GM18507 (cell line): ENCODE results near the gene RGS10.

Experiments
- DNase-seq: peaks from one replicate; pipeline ENCODE4 v3.0.0; 2011; ENCODE audit warnings: low read depth; ENCODE audit not compliant: insufficient read length; ENCODE audit errors: extremely low spot score
- FAIRE-seq: peaks from 2 replicates; lab custom pipeline; 2011; peaks lifted over from hg19 to GRCh38; lab: Jason Lieb, UNC

The RGS10 gene

GRCh38 chr10:119502209-119502608 is 40.3 kb downstream of the RGS10 start:
- DNase-seq, result no peak
- peak; percentile 42 for FAIRE-seq

GRCh38 chr10:119501690-119502089 is 40.8 kb downstream of the RGS10 start:
- DNase-seq (no peak), FAIRE-seq (peak; percentile 65)

GRCh38 chr10:119500821-119501220 is 41.7 kb downstream of the RGS10 start:
- FAIRE-seq, result no peak
- no peak for DNase-seq

GRCh38 chr10:119500123-119500795 is 42.3 kb downstream of the RGS10 start:
- no peak for FAIRE-seq
- no peak for DNase-seq

GRCh38 chr10:119499677-119500002 is 42.9 kb downstream of the RGS10 start:
- no peak for FAIRE-seq

GRCh38 chr10:119498889-119499676 is 43.4 kb downstream of the RGS10 start:
- no peak for FAIRE-seq
- DNase-seq, result no peak

More at GRCh38 chr10:119499677-119500002, 42.9 kb downstream of the RGS10 start:
- DNase-seq, result no peak

- no peak for FAIRE-seq
- DNase-seq, result no peak
These were observed 45.3 kb downstream of the RGS10 start for GRCh38 chr10:119497243-119497642.

- no peak for DNase-seq
- FAIRE-seq, result peak; percentile 55
These were observed 46.2 kb downstream of the RGS10 start for GRCh38 chr10:119496273-119496672.

GRCh38 chr10:119495545-119495944 is 47.0 kb downstream of the RGS10 start:
- FAIRE-seq (no peak), DNase-seq (no peak)

GRCh38 chr10:119495021-119495505 is 47.5 kb downstream of the RGS10 start:
- DNase-seq (no peak), FAIRE-seq (no peak)

GRCh38 chr10:119494236-119495020 is 48.1 kb downstream of the RGS10 start:
- DNase-seq, result no peak
- FAIRE-seq, result no peak

- DNase-seq (no peak), FAIRE-seq (no peak)
These were observed 49.4 kb downstream of the RGS10 start for GRCh38 chr10:119493155-119493554.

- no peak for FAIRE-seq
- no peak for DNase-seq
These were observed 50.4 kb downstream of the RGS10 start for GRCh38 chr10:119491966-119492757.

GRCh38 chr10:119489991-119490326 is 52.6 kb downstream of the RGS10 start:
- DNase-seq (no peak), FAIRE-seq (no peak)

- no peak for FAIRE-seq
These were observed 53.8 kb downstream of the RGS10 start for GRCh38 chr10:119488675-119489074.

GRCh38 chr10:119483839-119484238 is 58.7 kb downstream of the RGS10 start:
- FAIRE-seq (no peak), DNase-seq (no peak)

More at GRCh38 chr10:119488675-119489074, 53.8 kb downstream of the RGS10 start:
- no peak for DNase-seq

- FAIRE-seq, result no peak
- no peak for DNase-seq
These were observed 59.5 kb downstream of the RGS10 start for GRCh38 chr10:119483001-119483400.

- DNase-seq, result no peak
- FAIRE-seq, result no peak
These were observed 60.6 kb downstream of the RGS10 start for GRCh38 chr10:119481781-119482426.

- FAIRE-seq (no peak), DNase-seq (no peak)
These were observed 61.9 kb downstream of the RGS10 start for GRCh38 chr10:119480667-119481066.
